ENCODE results near the gene GGACT.

GGACT gene

DNA sequence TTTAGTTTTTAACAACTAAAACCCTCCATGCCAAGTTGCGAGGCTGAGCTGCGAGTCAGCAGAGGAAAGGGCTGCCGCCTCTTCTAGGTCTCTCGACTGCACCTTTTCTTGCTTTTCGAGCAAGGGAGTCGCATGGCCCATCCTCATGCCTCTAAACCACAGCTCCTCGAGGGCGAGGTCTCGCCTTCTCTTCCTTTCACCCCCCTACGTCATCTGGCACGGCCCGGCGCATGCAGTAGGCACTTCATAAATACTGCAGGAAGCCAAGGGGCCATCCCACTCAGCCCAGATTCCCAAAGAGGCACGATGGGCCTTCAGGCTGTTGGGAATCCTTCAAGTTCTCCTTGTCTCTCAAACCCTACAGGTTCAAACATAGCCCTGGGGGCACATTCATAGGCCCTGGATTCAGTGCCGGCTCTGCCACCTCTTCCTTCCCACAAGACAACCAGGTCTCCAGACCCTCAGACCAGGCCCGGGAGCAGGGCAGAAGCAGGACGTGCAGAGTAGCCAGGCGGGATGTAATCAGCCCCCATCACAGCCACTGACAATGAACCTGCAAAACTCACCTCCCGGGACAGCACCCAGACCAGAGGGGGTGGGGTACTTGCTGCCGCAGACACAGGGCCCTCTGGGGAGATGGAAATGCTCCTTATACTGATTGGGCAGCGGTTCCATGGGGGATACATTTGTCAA, 41.7 kb downstream of the GGACT start:
- DNase-seq, result no peak

DNA sequence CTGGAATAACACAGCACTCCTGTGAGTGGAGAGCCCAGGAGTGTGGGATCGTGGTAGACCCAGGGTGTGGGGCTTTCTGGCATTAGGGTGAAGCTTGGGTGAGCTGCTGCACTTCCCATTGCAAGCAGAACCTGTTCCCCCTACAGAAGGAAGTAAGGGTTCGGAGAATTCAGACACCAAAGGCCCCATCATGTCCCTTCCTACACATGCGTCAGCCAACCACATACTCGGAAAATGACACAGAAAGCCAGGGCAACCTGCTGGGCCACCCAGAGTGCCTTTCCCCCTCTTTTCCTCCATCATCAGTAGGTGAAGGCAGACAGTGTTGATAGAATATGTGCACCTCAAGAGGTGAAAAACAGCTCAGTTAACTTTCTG, 42.9 kb downstream of the GGACT start:
- DNase-seq, result no peak

DNA sequence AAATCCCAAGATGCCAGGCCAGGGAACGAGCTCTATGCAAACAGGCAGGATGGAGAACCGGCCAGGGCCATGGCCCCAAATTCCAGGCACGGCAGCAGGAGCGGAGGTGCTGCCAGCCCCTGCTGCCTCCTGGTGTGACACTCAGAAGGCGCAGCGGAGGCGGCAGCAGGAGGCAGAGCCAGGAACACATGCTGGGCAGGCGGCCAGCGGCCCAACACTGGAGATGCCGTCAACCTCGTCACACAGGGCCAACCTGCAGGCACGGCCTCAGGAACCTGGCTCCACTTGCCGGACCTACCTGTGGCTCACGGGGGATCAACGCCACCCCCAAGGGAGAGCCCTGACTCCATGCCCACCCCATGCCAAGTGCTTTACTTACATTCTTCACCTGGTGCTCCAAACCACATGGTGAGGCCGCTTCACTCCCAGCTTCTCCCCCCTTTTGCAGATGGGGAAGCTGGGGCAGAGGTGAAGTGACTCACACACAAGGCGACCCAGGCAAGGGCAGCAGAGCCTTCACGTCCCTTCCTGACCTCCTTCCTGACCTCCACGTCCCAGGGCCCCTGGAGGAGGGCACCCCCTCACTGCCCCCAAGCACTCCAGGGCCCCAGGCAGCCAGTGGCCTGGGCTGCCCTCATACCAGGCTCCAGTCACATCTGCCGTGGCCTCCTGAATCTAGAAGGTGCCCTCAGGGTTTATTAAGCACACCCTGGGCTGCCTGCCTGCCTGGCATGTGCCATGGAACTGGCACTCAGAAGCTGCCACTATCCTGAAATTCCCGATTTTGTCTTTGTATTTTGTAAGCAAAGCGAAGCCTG, 43.5 kb downstream of the GGACT start:
- DNase-seq, result no peak

DNA sequence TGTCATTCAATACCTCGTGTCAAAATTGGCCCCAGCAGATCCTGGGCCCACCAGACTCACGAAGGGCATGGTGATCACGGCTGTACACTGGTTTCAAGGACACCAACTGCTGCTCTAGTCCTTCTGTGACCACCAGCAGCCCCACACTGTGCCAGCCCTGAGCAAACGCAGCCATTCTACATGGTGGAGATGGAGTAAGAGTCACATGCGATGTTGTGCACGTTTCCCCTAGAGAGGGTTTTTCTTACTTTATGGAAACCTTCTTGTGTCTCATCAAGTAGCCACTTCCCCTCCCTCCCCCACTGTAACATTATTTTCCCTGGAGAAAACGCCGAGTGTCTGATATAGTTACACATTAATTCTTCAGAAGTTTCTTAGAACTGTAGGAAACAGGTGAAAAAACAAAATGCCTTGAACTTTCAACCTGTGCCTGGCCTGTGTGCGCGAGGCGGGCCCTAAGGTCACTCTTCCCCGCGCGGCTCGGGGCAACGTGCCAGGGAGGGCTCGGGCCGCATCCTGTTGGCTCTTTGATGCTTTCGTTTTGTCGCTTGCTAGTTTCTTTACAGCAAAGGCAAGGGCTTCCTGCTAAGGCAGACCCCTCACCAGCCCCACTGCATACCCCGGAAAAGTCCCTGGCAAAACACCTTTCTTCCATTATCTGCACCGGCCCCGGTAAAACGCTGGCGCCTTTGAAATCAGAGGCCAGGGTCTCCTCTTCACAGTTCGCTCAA, 44.6 kb downstream of the GGACT start:
- no peak for DNase-seq

DNA sequence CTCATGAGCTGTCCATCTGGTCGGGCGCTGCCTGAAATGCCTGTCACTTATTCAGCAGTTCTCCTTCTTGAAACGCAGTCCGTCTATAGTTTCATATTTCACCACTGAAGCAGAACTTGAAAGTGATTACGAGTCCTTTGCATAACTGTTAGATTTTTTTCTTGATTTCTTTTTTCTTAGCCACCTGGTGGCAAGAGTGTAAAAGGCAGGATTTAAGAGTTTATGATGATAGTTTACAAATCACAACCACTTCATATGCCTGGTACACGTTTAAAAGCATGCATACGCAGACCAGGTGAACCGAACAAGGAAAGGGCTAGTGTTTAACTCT, 45.8 kb downstream of the GGACT start:
- no peak for DNase-seq

DNA sequence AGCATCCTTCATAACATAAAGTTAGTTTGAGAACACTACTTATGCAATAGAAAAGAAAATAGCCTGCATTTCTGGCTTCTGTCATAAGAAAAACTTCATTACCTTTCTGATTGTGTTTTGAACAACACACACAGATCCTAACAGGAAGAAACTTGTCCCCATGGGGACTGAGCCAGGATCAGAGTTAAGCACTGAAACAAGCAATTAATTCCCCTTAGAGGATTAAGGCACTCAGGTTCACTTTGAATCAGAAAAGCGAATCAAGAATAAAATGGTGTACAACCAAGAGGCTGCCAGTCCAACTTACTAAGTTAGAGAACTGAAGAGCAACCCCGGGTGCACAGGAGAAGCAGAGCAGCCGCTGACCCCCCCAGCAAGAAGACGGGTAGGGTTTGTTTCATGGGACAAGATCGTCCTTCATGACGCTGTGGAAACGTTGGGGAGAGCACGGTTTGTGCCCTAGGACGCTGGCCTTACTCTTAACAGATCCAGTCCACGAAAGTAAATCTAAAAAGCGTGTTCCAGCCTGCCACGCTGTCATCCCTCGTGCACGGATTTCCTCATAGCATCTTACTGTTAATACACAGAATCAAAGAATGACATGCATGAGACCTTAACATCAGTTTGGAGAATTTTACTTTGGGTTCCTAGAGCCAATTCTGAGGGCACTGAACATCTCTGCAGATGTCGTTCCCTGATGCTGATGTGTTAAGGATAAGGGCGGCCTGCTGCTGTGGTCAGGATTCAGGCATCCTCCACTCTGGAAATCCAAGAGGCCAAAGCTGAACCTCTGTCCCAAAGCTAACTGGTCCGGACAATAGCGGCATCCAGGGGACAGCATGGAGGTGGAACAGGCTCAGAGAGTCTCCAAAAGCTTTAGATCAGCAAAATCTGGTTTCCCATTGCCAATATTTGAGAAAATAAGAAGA, 46.4 kb downstream of the GGACT start:
- no peak for DNase-seq

DNA sequence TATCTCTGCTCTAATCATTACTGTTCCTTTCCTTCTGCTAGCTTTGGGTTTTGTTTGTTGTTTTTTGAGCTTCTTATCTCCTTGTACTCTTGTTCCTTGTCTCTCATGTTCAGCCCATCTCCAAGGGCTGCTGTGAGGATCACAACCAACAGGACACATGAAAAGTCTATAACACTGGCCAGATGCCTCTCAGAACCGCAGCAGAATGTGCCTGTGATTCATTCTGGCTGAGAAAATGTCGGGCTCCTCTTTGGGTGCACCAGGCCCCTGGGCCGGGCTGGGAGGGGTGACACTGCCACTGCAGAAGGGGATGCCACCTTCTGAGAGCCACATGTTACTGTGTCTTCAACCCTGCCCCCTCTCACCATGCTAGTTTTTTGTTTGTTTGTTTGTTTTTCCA, 48.0 kb downstream of the GGACT start:
- DNase-seq, result no peak

DNA sequence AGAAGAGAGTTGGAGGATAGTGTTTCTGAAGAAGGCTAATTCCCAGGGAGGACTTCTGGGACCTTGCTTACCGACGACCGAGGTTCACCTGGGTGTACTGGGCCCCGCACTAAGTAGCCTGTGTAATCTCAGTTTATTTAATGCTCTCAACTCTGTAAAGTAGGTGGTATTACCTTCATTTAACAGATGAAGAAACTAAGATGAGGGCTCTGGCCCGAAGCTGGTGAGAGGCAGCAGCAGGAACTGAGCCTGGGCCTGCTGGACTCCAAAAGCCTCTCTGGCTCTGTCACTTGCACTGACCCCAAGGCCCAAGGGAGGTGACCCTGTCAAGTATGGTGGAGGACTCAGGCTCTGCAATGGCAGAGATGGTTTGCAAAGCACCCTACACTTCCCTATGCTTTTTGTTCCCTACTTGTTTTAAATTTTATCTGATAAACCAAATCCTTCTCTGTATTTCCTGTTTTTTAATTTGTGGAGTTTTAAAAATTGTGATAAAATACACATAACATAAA, 50.6 kb downstream of the GGACT start:
- no peak for DNase-seq

DNA sequence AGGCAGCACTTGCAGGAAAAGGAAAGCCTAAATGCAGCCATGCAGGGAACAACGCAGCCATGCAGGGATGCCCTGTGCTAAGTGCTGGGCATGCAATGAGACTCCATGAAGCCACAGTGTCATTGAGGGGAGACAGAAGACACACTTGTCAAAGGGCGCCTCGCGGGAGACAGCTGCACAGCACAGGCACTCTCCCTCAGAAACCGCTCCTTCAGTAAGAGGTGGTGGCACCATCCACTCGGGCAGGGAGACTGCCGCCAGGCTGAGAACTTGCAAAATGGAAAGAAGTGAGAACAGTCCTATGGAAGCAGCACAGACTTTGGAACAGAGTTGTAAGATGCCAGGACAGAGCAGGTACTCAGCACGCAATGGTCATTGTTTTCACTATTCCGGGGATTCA, 51.1 kb downstream of the GGACT start:
- no peak for DNase-seq

DNA sequence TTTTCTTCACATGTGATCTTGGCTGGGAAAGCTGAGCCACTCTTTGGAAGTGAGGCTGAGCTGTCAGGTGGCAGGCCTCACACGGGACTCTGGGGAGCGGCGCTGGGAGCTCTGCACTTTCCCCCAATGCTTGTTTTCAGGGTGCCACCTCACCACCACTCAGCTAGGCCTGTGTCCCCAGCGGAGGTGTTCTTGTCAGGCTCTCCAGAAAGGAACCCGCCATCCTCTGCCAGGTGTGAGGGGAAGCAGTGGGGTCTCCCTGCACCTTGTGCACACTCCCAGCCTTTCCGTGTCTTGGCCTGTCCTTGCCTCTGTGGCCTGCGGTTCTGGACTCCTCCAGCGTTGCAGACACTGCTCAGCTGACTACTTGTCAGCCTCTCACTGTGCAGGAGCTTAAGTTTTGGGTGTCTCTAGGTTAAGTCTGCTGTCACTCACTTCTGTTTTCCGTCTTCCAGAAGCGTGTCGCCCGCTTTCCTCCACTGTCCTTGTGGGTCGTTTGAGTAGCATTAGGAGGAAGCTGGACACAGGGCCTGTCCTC, 51.9 kb downstream of the GGACT start:
- DNase-seq, result no peak

DNA sequence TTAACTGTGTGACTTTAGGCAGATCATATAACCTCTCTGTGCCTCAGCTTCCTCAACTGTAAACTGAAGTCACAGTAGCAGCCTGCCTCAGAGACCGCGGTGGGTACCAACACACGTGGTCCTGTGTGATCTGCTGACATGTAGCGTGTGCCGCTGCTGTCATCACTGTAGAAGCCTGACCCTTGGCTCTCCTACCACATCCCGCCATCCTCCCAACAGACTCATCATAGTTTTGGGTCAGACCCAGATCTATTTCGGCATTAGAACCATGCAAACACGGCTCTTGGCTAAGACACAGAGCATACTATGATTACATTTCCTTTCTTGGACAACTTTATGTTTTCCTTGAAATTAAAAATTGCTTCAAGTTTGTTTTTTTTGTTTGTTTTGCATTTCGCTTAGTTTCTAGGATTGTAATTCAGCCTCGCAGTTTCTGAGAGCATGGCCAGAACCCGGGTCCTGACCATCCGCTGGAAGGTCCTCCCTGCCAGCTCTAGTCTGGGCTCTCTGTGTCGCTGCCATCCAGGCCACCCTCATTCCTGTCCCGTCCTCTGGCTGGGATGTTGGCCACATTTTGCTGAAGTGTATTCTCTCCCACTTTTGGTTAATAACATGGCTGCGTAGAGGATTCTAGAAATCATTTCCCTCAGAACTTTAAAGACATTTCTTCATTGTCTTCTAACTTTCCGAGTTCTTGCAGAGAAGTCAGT, 53.0 kb downstream of the GGACT start:
- no peak for DNase-seq

DNA sequence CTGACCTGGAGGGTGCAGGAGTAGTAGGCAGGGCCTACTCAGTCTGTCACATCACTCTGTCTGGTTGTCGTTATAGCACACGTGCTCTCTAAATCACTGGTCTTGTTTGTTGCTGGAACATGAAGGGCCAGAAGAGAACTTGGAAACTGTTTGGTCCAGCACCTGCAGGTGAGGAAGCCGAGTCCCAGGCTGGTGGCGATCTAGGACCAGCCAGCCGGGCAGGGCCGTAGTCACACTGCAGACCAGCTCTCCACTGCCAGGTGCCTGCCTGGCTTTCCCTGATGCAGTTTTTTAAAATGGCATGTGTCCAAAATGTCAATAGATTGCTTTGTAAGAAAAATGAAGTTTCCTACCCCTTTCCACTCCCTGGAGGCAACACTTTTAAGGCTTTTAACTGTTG, 53.7 kb downstream of the GGACT start:
- DNase-seq, result no peak

DNA sequence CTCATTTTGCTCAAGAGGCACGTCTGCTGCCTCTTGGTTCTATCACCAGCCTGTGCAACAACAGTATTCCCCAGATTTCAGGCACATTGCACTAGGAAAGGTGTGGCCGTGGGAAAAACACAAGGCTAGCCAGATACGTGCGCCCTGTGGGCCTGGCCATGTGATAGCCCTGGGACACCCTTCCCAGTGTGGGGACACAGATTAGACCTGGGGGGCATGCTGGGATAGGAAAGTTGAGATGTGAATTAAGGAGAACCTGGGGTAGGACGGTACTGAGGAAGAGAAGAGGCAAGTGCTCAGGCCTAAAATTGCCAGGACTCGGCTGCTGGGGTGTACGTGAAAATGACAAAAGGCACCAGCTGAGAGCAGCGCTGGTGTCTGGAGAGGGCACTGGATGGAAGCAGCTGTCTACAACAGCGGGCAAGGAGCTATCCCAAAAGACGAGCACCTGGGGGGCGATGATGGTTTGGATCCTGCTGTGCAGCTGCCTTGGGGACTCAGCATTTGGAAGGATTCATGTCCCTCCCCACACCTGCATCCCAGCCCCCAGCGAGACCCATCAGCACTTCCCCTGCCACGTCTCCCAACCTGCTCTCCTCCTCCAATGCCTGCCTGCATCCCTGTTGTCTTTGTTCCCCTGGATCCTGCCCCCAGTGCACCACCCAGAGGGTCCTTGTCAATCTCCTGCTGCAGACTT, 54.3 kb downstream of the GGACT start:
- no peak for DNase-seq

DNA sequence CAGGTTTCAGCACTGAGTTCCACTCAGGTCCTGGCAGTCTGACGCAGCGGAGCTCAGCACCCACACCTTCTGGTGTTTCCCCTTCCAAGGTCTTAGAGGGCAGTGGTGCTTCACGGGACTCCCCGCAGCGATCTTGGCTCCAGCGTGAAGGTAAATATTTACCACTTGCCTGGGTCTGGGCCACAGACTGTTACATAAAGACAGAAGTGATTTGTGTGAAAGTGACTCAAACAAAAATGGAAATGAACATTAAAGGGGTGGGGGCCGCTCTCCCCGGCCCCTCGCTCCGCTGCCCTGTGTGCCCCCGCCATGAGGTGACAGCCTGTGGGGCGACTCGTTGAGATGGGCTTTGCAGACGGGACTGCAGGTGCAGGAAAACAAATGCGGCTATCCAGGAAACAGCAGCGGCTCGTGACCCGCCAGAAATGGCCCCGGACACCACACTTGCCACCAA, 55.0 kb downstream of the GGACT start:
- no peak for DNase-seq

DNA sequence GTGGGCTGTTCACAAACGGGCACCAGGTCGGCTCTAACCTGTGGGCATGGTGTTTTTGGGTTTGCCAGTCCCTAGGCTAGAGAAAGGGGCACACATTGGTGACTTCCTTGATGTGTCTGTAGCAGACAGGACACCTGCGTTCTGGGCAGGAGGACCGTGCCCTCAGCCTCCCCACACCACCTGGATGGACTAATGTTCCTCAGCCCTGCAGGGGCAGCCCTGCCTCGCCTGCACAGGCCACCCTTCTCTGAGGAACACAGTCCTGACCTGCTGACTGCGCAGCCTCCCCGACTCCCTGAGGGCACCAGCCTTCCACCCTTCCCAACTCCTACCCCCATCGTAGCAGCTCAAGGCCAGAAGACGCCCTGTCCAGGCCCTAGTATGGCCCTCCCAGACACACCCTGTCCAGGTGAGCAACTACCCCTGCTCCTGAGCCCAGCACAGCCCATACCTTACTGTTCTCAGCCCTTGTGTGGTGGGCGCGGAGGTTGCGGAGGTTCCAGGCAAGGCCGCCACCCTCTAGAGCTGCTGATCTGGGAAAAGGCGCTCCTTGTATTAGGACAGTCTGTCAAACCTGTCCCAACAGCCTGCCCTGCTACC, 55.7 kb downstream of the GGACT start:
- DNase-seq, result no peak

DNA sequence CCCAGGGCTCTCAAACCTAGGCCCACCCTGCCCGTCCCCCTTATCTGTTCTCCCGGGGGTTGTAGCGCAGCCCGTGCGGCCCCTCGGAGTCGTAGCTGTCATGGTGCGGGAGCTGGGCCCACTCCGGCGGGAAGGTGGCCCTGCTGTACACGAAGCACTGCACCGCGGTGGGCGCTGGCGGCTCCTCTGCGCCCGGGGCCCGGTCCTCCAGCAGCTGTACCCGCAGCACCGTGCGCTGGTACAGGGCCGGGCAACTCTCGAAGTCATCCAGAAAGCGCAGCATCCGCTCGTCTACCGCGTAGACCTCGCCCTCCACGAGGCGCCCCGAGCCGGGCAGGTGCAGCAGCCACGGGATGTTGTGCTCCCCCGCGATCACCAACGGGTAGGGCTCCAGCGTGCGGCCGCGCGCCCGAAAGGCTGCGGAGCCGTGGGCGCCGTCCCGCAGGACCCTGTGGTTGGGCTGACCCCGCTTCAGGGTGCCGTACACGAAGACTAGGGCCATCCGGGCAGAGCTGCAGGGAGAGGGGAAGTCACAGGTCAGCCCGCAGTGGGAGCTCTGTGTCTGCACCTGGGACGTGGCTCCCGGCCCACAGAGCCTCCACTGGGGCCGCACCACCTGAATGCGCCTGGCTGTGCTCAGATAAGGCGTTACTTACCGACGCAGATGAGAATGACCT, 56.4 kb downstream of the GGACT start:
- DNase-seq, result no peak

DNA sequence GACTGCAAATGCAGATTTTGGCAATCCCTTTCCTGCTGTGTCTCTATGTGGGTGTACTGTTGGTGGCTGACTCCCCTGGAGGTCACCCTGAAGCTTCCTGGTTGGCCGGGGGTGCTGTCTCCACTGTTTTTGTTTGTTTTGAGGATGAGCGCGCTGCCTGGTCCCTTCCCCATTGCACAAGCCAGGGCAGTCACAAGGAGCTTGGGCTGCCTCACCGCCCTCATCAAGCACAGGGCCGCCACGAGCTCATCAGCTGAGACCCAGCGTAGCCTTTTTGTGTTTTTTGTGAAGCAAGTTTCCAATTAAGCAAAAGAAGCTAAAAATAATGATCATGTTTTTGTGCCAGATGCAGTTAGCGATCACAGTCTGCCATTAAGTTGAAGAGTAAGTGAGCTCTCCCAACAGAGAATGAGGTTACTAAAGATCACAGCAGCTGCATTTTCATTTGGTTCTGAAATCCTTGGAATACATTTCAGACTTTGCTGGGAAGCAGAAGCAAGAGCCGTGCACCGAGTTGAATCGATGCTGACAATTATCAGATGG, 57.8 kb downstream of the GGACT start:
- DNase-seq, result no peak

DNA sequence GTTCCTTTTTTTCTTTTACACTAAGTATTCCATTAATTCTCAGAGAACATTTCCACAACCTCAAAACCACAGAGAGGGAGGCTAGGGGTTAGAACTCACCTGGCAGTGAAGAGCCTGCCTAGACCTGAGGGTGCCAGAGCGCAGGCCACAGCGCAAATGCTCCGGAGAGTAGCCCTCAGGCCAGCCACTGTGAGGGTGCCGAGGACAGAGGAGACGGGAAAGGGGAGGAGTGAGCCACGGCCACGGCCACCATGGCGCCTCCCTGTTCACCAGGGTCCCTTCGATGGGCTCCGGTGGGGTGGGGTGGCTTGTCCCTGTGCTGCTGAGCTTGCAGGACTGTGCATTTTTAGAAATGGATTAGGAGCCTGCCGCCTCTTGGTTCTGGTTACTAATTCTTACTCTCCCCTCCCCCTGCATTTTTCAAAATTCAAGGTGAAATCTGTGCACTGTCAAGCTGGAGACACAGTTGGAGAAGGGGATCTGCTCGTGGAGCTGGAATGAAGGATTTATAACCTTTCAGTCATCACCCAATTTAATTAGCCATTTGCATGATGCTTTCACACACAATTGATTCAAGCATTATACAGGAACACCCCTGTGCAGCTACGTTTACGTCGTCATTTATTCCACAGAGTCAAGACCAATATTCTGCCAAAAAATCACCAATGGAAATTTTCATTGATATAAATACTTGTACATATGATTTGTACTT, 58.8 kb downstream of the GGACT start:
- DNase-seq, result no peak

DNA sequence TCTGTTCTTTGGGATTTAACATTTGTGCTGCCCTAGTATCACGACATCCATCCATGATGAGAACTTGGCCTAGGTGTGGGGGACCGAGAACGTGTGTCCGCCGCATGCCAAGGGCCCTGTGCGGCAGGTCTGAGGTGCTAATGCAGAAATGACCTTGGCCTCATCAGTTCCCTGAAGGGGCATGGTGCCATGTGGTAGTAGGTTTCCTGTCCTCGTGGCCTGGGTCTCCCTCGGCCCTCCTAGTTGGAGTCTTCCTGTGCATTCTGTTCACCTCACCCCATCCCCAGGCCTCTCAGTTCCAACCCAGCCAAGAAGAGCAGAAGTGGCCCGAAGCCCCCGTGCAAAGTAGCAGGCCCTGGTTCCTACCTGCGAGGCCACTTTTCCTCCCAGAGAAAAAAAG, 59.8 kb downstream of the GGACT start:
- no peak for DNase-seq

Data from GOT3 (cell line).